Placental epithelial cell (primary cell): Measurements from ENCODE around the gene MAP3K12. TPM values are rescaled to one million over a fixed set of nuclear protein-coding genes. Genes with fewer than 3 reads are reported as not detected.

Experiments
- small RNA-seq: library from RNA; depleted of rRNA; stranded (forward); fragments of <200 nt; gene quantifications from one replicate; pipeline ENCODE3, GENCODE V24; 2012
- total RNA-seq: library from RNA; depleted of rRNA; stranded (reverse); fragments of >200 nt; gene quantifications from 2 replicates; pipeline ENCODE4 v1.2.3, GENCODE V29; 2012

The MAP3K12 gene
- total RNA-seq, result 13.4 and 34.5 TPM in 2 replicates

GRCh38 chr12:53499266-53500141 lies at the start of gene MAP3K12:
Gene MAP3K12 (minus strand): TSS chr12:53499458. CDS start chr12:53487391, 12,067 bp downstream.

DNA sequence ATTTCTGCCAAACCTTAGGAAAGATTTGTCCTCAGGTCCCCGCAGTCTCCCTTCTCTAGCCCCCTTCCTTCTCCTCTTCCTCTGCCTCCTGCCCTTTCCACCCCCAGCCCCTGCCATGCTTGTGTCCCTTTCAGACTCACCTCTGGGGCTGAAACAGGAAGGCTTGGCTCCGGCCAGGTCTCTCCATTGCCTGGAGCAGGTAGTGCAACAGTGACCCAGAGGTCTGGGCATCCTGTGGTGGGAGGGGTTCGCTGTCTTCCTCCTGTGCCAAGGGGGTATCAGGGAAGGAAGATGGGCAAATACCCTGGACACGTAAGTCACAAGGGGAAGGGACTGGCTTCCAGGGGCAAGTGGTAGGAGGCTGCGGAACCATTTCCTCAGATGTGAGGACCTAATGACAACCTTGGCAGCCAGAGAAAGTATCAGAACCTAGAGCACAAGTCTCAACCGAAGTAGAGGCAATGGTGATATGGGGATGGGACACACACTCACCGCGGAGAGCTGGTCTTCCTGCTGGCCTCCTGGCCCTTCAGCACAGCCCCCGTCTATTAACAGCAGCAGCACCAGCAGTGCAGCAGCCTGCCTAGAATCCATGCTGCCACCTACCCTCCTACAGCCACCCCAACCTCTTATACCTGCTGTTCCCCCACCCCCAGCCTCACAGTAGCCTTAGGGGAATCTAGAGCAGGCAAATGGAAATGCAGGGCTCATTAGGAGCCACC lies 7.8 kb upstream of the MAP3K12 start, which contains the start of gene NPFF:
Gene NPFF (minus strand): TSS at position 604 of the 722 bp plus-strand sequence. CDS start 10 bp downstream, at position 594.

DNA sequence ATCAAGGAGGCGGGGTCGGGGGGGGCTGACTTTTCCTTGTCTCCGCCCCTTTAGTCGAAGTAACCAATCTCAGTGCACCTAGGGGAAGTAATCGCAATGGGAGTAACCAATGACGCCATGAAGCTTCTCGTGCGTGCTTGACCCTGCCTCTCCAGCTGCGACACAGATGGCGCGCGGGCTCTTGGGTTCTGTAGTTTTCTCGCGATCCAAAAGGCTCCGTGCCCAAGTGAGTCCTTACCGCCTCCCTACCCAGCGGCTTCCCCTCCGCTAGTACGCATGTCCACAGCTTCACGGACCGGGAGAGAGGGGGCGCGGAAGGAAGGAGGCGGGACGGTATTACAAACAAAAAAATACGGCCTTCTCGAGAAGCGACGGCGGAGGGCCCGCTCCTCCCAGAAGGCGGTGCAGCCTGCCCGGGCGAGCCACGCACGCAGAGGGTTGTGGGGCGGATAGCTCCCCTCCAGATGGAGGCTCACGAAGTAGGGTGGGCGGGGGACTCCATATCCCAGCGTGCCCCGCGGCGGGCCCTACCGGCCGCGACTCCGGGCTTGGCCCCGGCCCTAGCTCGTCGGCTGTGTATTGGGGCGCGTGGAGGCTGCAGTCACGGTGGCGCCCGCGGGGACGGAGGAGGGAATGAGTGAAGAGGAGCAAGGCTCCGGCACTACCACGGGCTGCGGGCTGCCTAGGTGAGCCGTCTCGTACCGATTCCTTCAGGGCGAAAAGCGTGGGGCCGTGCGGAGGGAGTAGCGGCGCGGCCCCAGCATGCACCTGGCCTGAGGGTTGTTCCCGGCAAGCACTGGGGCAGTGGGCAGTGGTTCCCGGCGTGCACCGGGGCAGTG lies 1.7 kb upstream of the MAP3K12 start, which contains the start of gene TARBP2:
Gene TARBP2 (plus strand): TSS at position 508 of the 839 bp plus-strand sequence. CDS start 126 bp downstream, at position 634.

DNA sequence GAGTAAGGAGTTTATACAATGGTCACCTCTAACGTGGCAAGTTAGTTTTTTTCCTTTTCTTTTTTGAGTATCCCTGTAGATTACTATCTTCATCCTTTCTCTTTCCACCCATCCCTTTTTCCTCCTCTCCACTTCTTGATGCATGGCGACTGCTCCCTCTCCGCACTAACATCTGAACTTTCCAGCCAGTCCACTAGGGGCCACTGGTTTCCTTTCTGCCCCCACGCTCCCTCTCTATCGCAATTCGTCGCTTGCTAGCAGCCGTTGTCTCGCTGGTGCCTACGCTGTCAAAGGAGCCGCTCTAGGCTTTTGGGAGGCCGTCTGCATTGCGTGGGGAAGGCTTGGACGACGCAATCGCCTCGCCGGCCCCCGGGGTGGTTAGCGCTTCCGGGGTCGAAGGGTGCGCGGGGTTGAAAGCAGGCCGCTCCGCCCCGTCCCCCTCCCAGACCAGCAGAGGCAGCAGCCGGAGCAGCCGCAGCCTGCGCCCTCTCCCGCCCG lies 47.5 kb downstream of the MAP3K12 start, which contains the start of gene PCBP2:
Gene PCBP2 (plus strand): TSS at position 442 of the 498 bp plus-strand sequence. CDS start 2,699 bp downstream, outside the sequence.

GRCh38 chr12:53441040-53441833 lies 58.0 kb downstream of the MAP3K12 start, which contains the start of gene PRR13:
Gene PRR13 (plus strand): TSS chr12:53441734. CDS start chr12:53442715, 981 bp downstream.

Small RNAs within 50 kb of the gene (small RNA-seq; reads per million reads assigned to genes)
- not detected for gene AC023509.3

Other genes starting within 250 kb of the MAP3K12 start
- 7.7 and 9.8 TPM in 2 replicates for gene ESPL1, start 231.2 kb downstream of the MAP3K12 start, total RNA-seq
- gene PFDN5, start 203.9 kb downstream of the MAP3K12 start, total RNA-seq, result 210 and 446 TPM in 2 replicates
- 42.8 and 49.6 TPM in 2 replicates for gene MYG1, start 199.8 kb downstream of the MAP3K12 start, total RNA-seq
- 53.0 and 64.9 TPM in 2 replicates for gene AAAS, start 177.8 kb downstream of the MAP3K12 start, total RNA-seq
- gene SP7, start 163.1 kb downstream of the MAP3K12 start, total RNA-seq, result not detected in 2 replicates
- 41.6 and 57.5 TPM in 2 replicates for gene SP1, start 119.3 kb downstream of the MAP3K12 start, total RNA-seq
- gene AMHR2, start 75.6 kb downstream of the MAP3K12 start, total RNA-seq, result not detected in 2 replicates
- gene PRR13, start 57.7 kb downstream of the MAP3K12 start, total RNA-seq, result 39.3 and 50.6 TPM in 2 replicates
- gene PCBP2, start 47.4 kb downstream of the MAP3K12 start, total RNA-seq, result 315 and 399 TPM in 2 replicates
- gene TARBP2, start 1.8 kb upstream of the MAP3K12 start, total RNA-seq, result 58.5 and 97.3 TPM in 2 replicates
- not detected in 2 replicates for gene NPFF, start 8.0 kb upstream of the MAP3K12 start, total RNA-seq
- 7.2 and 13.7 TPM in 2 replicates for gene ATF7, start 126.9 kb upstream of the MAP3K12 start, total RNA-seq
- gene ATP5MC2, start 176.6 kb upstream of the MAP3K12 start, total RNA-seq, result 149 and 189 TPM in 2 replicates
- gene CALCOCO1, start 228.0 kb upstream of the MAP3K12 start, total RNA-seq, result 129 and 188 TPM in 2 replicates